ENCODE measurements around the gene KIT. TPM values are rescaled to one million over a fixed set of nuclear protein-coding genes. Genes with fewer than 3 reads are reported as not detected.

Gene KIT
- total and polyA plus RNA-seq, 4 experiments from 2014 or later, result 2.0 to 5.2 (median 2.6) TPM

DNA sequence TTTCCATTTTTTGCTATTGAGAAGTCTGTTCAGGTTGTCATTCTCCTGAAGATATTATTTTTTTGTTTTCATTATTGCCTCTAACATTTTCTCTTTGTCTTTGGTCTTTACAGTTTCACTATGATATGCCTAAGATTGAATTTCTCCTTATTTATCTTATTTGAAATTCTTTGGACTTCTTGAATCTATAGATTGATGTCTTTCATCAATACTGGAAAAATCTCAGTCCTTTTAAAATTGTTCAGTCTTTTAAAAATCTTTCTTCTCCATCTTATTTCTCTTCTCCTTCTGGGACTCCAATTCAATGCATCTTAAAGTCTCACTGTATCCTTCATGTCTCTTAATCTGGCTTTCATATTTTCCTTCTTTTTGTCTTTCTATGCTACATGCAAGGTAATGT lies 86.7 kb downstream of the KIT start:
- Mint-ChIP-seq H3K36me3 (no peaks in the 10 kb centered on the region), H3K9me3 (peaks cover 0 to 13% (median 4%) of the 10 kb centered on the region in 8 donors), H3K4me3 (no peak overlapping the region), H3K4me1 (no peaks in the 10 kb centered on the region), H3K27me3 (no peaks in the 10 kb centered on the region), H3K27ac (no peak overlapping the region)
- POLR2A ChIA-PET (ENCODE audit: partially characterized antibody), result no interaction called here
- H3K9me3 ChIP-seq (ENCODE audit: control insufficient read depth in 1 of 2, low read length in 2 of 2), result no peaks in the 10 kb centered on the region
- no peaks in the 10 kb centered on the region for H3K36me3 ChIP-seq (ENCODE audit: insufficient read depth, low read length)
- no peaks in the 10 kb centered on the region for H3K4me1 ChIP-seq (ENCODE audit: insufficient read depth, low read length)
- no peak for DNase-seq
- intact Hi-C loops (cut with micrococcal nuclease), result no loop called here
- H3K4me3 ChIP-seq (ENCODE audit: low read length in 2 of 2), result no peak overlapping the region
- H3K27ac ChIP-seq (ENCODE audit: low read depth, low read length), result no peak overlapping the region
- CTCF ChIA-PET (ENCODE audit: partially characterized antibody), result no interaction called here
- H3K27me3 ChIP-seq (ENCODE audit: insufficient read depth, low read length), result no peaks in the 10 kb centered on the region

- peaks cover 0 to 13% (median 4%) of the 10 kb centered on the region in 8 donors for H3K9me3 Mint-ChIP-seq
- intact Hi-C loops (cut with micrococcal nuclease), result no loop called here
- H3K27me3 ChIP-seq (ENCODE audit: insufficient read depth, low read length), result no peaks in the 10 kb centered on the region
- H3K4me1 ChIP-seq (ENCODE audit: insufficient read depth, low read length), result no peaks in the 10 kb centered on the region
- H3K27me3 Mint-ChIP-seq, result no peaks in the 10 kb centered on the region
- ChIA-PET CTCF (ENCODE audit: partially characterized antibody) (no interaction called here), POLR2A (ENCODE audit: partially characterized antibody) (no interaction called here)
- H3K27ac Mint-ChIP-seq, result no peak overlapping the region
- H3K27ac ChIP-seq (ENCODE audit: low read depth, low read length), result no peak overlapping the region
- H3K9me3 ChIP-seq (ENCODE audit: control insufficient read depth in 1 of 2, low read length in 2 of 2), result no peaks in the 10 kb centered on the region
- H3K4me1 Mint-ChIP-seq, result no peaks in the 10 kb centered on the region
- H3K4me3 ChIP-seq (ENCODE audit: low read length in 2 of 2), result no peak overlapping the region
- H3K36me3 Mint-ChIP-seq, result no peaks in the 10 kb centered on the region
- DNase-seq, result no peak
- H3K36me3 ChIP-seq (ENCODE audit: insufficient read depth, low read length), result no peaks in the 10 kb centered on the region
- H3K4me3 Mint-ChIP-seq, result no peak overlapping the region
Observed at GRCh38 chr4:54745031-54745770, 87.4 kb downstream of the KIT start.

DNA sequence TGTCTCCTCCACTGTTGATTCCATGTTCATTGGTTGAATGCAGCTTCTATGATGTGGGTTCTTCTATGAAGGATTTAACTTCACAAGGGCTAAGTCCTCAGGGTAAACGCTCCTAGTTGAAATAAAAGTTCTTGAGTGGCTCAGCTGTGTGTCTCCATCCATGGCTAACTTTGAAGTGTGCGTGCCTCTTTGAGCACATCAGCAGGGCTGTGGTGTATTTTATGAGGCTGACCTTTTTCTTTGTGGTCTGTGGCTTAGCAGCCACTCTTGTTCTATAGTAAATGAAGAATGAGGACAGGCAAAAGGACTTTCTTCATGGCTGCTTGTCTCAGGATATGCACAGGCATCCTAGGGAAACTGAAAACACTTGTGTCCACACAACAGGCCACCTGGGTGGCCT lies 88.5 kb downstream of the KIT start:
- Mint-ChIP-seq H3K4me3 (no peak overlapping the region), H3K36me3 (no peaks in the 10 kb centered on the region), H3K4me1 (no peaks in the 10 kb centered on the region), H3K27me3 (no peaks in the 10 kb centered on the region), H3K9me3 (peaks cover 0 to 13% (median 4%) of the 10 kb centered on the region in 8 donors), H3K27ac (no peak overlapping the region)
- ChIA-PET CTCF (ENCODE audit: partially characterized antibody) (interaction anchor here (1.5 kb wide), 1 partner anchor 9 kb away, joined by 3 read pairs; no protein-coding TSS in a partner anchor), POLR2A (ENCODE audit: partially characterized antibody) (no interaction called here)
- Histone ChIP-seq H3K9me3 (ENCODE audit: control insufficient read depth in 1 of 2, low read length in 2 of 2) (no peaks in the 10 kb centered on the region), H3K36me3 (ENCODE audit: insufficient read depth, low read length) (no peaks in the 10 kb centered on the region), H3K27ac (ENCODE audit: low read depth, low read length) (no peak overlapping the region), H3K4me3 (ENCODE audit: low read length in 2 of 2) (no peak overlapping the region), H3K4me1 (ENCODE audit: insufficient read depth, low read length) (no peaks in the 10 kb centered on the region), H3K27me3 (ENCODE audit: insufficient read depth, low read length) (no peaks in the 10 kb centered on the region)
- DNase-seq, result no peak
- intact Hi-C loops (cut with micrococcal nuclease), result no loop called here

DNA sequence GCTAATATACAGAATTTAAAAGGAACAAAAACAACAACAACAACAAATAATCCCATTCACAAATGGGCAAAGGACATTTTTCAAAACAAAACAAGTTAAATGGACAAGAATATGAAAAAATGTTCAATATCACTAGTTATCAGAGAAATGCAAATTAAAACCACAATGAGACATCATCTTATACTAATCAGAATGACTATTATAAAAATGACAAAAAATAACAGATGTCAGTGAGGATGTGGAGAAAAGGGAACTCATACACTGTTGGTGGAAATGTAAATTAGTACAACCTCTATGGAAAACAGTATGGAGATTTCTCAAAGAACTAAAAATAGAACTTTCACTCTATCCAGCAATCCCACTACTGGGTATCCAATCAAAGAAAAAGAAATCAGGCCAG lies 92.6 kb downstream of the KIT start:
- DNase-seq, result no peak
- Histone ChIP-seq H3K4me3 (ENCODE audit: low read length in 2 of 2) (no peak overlapping the region), H3K27me3 (ENCODE audit: insufficient read depth, low read length) (no peaks in the 10 kb centered on the region), H3K9me3 (ENCODE audit: control insufficient read depth in 1 of 2, low read length in 2 of 2) (no peaks in the 10 kb centered on the region), H3K36me3 (ENCODE audit: insufficient read depth, low read length) (no peaks in the 10 kb centered on the region), H3K27ac (ENCODE audit: low read depth, low read length) (no peak overlapping the region), H3K4me1 (ENCODE audit: insufficient read depth, low read length) (no peaks in the 10 kb centered on the region)
- CTCF ChIA-PET (ENCODE audit: partially characterized antibody), result no interaction called here
- Mint-ChIP-seq H3K9me3 (peaks cover 0 to 4% (median under 1%) of the 10 kb centered on the region in 8 donors), H3K36me3 (no peaks in the 10 kb centered on the region), H3K4me3 (no peak overlapping the region), H3K27me3 (peaks cover 0 to 1% of the 10 kb centered on the region in 2 donors), H3K27ac (no peak overlapping the region), H3K4me1 (no peaks in the 10 kb centered on the region)
- intact Hi-C loops (cut with micrococcal nuclease), result no loop called here
- POLR2A ChIA-PET (ENCODE audit: partially characterized antibody), result no interaction called here

- intact Hi-C loops (cut with micrococcal nuclease), result no loop called here
- no peaks in the 10 kb centered on the region for H3K4me1 Mint-ChIP-seq
- no peaks in the 10 kb centered on the region for H3K4me1 ChIP-seq (ENCODE audit: insufficient read depth, low read length)
- no peak overlapping the region for H3K27ac ChIP-seq (ENCODE audit: low read depth, low read length)
- H3K27me3 ChIP-seq (ENCODE audit: insufficient read depth, low read length), result no peaks in the 10 kb centered on the region
- CTCF ChIA-PET (ENCODE audit: partially characterized antibody), result interaction anchor here (1.0 kb wide), 1 partner anchor 8 kb away, joined by 3 read pairs; no protein-coding TSS in a partner anchor
- no peaks in the 10 kb centered on the region for H3K36me3 Mint-ChIP-seq
- H3K4me3 Mint-ChIP-seq, result no peak overlapping the region
- H3K9me3 ChIP-seq (ENCODE audit: control insufficient read depth in 1 of 2, low read length in 2 of 2), result no peaks in the 10 kb centered on the region
- H3K27me3 Mint-ChIP-seq, result peaks cover 0 to 1% of the 10 kb centered on the region in 2 donors
- no peak overlapping the region for H3K4me3 ChIP-seq (ENCODE audit: low read length in 2 of 2)
- DNase-seq, result no peak
- peaks cover 0 to 6% (median 0%) of the 10 kb centered on the region in 8 donors for H3K9me3 Mint-ChIP-seq
- H3K36me3 ChIP-seq (ENCODE audit: insufficient read depth, low read length), result no peaks in the 10 kb centered on the region
- POLR2A ChIA-PET (ENCODE audit: partially characterized antibody), result no interaction called here
- no peak overlapping the region for H3K27ac Mint-ChIP-seq
Observed at GRCh38 chr4:54754394-54754793, 96.6 kb downstream of the KIT start.

- no peaks in the 10 kb centered on the region for H3K4me1 Mint-ChIP-seq
- H3K9me3 Mint-ChIP-seq, result peaks cover 3 to 36% (median 11%) of the 10 kb centered on the region in 8 donors
- H3K4me1 ChIP-seq (ENCODE audit: insufficient read depth, low read length), result no peaks in the 10 kb centered on the region
- H3K4me3 ChIP-seq (ENCODE audit: low read length in 2 of 2), result no peak overlapping the region
- no peaks in the 10 kb centered on the region for H3K27me3 Mint-ChIP-seq
- ChIA-PET POLR2A (ENCODE audit: partially characterized antibody) (no interaction called here), CTCF (ENCODE audit: partially characterized antibody) (no interaction called here)
- H3K27ac ChIP-seq (ENCODE audit: low read depth, low read length), result no peak overlapping the region
- H3K36me3 ChIP-seq (ENCODE audit: insufficient read depth, low read length), result no peaks in the 10 kb centered on the region
- intact Hi-C loops (cut with micrococcal nuclease), result no loop called here
- no peak overlapping the region for H3K4me3 Mint-ChIP-seq
- no peak overlapping the region for H3K27ac Mint-ChIP-seq
- no peaks in the 10 kb centered on the region for H3K9me3 ChIP-seq (ENCODE audit: control insufficient read depth in 1 of 2, low read length in 2 of 2)
- H3K27me3 ChIP-seq (ENCODE audit: insufficient read depth, low read length), result no peaks in the 10 kb centered on the region
- no peak for DNase-seq
- peaks cover 0 to 8% of the 10 kb centered on the region in 2 donors for H3K36me3 Mint-ChIP-seq
Observed at GRCh38 chr4:54764476-54764875, 106.7 kb downstream of the KIT start.

DNA sequence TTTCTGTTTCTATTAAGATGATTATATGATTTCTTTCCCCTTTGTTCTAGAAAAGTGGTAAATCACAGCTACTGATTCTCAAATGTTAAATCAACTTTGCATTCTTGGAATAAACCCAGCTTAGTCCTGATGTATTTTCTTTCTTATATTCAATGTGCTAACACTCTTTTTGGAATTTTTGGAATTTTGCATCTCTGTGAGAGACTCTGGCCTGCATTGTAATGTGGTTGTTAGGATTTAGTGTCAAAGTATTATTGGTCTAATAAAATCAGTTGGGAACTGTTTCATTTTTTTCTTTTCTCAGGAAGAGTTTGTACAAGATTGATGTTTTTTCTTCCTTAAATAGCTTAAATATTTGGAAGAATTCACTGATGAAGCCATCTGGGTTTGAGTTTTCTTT lies 109.6 kb downstream of the KIT start:
- peaks cover 0 to 8% of the 10 kb centered on the region in 2 donors for H3K36me3 Mint-ChIP-seq
- H3K9me3 ChIP-seq (ENCODE audit: control insufficient read depth in 1 of 2, low read length in 2 of 2), result no peaks in the 10 kb centered on the region
- ChIA-PET POLR2A (ENCODE audit: partially characterized antibody) (no interaction called here), CTCF (ENCODE audit: partially characterized antibody) (no interaction called here)
- H3K9me3 Mint-ChIP-seq, result peaks cover 0 to 14% (median 8%) of the 10 kb centered on the region in 8 donors
- H3K4me3 Mint-ChIP-seq, result no peak overlapping the region
- no peaks in the 10 kb centered on the region for H3K27me3 ChIP-seq (ENCODE audit: insufficient read depth, low read length)
- H3K36me3 ChIP-seq (ENCODE audit: insufficient read depth, low read length), result no peaks in the 10 kb centered on the region
- H3K4me3 ChIP-seq (ENCODE audit: low read length in 2 of 2), result no peak overlapping the region
- no peak overlapping the region for H3K27ac Mint-ChIP-seq
- H3K4me1 Mint-ChIP-seq, result no peaks in the 10 kb centered on the region
- no peak overlapping the region for H3K27ac ChIP-seq (ENCODE audit: low read depth, low read length)
- no peaks in the 10 kb centered on the region for H3K4me1 ChIP-seq (ENCODE audit: insufficient read depth, low read length)
- intact Hi-C loops (cut with micrococcal nuclease), result no loop called here
- no peaks in the 10 kb centered on the region for H3K27me3 Mint-ChIP-seq
- DNase-seq, result no peak
